ENCODE results near the gene KRTAP4-1. TPM values are rescaled to one million over a fixed set of nuclear protein-coding genes. Genes with fewer than 3 reads are reported as not detected.

The KRTAP4-1 gene
- total RNA-seq, 1 experiment from 2014 or later, result not detected

DNA sequence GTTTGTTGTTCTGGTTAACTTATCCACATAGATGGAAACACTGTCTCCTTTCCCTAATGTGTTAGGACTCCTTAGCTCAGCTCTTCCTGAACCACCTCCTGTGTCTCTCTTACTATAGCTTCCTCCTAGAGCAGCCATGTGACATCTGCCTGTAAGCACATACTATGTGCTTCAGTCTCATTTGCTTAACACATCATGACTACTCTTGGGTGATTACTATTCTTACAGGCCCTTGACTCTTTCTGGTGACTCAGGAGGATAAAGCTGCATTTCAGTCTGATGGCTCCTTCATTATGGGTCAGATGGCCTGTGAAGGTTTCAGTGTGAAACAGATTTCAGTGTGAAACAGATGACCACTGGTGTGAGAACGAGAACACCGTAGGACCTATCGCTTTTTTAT lies 6.4 kb downstream of the KRTAP4-1 start:
- no peaks in the 10 kb centered on the region for H3K36me3 ChIP-seq (ENCODE audit: low read depth)
- H3K9me2 ChIP-seq (ENCODE audit: insufficient read depth), result no peaks in the 10 kb centered on the region
- no peak for DNase-seq
- H3K4me2 ChIP-seq, result no peak overlapping the region
- no peaks in the 10 kb centered on the region for H4K20me1 ChIP-seq (ENCODE audit: insufficient read depth)
- no peak overlapping the region for H3K4me3 ChIP-seq
- H3K79me2 ChIP-seq (ENCODE audit: low read depth), result no peaks in the 10 kb centered on the region
- BruUV-seq (replicated peaks), result no TSS peak
- H3K27me3 ChIP-seq (ENCODE audit: insufficient read depth, low read depth), result no peaks in the 10 kb centered on the region
- ChIA-PET POLR2A (ENCODE audit: unreplicated experiment) (interaction anchor here (0.7 kb wide), 1 partner anchor 1039 kb away, joined by 5 read pairs; no protein-coding TSS in a partner anchor), CTCF (no interaction called here)
- no peaks in the 10 kb centered on the region for H3K9me3 ChIP-seq (ENCODE audit: insufficient read depth, low read depth)
- intact Hi-C loops (cut with micrococcal nuclease; ENCODE audit: unreplicated experiment), result no loop called here
- H3K4me1 ChIP-seq (replicated peaks; ENCODE audit: insufficient read depth), result no peaks in the 10 kb centered on the region
- no peak for TF ChIP-seq EZH2 (IDR thresholded peaks at IDR 0.05; ENCODE audit: low read depth)
- TF ChIP-seq, protein P1, sequence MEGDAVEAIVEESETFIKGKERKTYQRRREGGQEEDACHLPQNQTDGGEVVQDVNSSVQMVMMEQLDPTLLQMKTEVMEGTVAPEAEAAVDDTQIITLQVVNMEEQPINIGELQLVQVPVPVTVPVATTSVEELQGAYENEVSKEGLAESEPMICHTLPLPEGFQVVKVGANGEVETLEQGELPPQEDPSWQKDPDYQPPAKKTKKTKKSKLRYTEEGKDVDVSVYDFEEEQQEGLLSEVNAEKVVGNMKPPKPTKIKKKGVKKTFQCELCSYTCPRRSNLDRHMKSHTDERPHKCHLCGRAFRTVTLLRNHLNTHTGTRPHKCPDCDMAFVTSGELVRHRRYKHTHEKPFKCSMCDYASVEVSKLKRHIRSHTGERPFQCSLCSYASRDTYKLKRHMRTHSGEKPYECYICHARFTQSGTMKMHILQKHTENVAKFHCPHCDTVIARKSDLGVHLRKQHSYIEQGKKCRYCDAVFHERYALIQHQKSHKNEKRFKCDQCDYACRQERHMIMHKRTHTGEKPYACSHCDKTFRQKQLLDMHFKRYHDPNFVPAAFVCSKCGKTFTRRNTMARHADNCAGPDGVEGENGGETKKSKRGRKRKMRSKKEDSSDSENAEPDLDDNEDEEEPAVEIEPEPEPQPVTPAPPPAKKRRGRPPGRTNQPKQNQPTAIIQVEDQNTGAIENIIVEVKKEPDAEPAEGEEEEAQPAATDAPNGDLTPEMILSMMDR (conservative IDR thresholded peaks at IDR 0.05), result no peak
- H2AFZ ChIP-seq, result no peak overlapping the region
- no peak overlapping the region for H3K27ac ChIP-seq
- no peaks in the 10 kb centered on the region for H3F3A ChIP-seq (ENCODE audit: insufficient read depth, low read depth)

DNA sequence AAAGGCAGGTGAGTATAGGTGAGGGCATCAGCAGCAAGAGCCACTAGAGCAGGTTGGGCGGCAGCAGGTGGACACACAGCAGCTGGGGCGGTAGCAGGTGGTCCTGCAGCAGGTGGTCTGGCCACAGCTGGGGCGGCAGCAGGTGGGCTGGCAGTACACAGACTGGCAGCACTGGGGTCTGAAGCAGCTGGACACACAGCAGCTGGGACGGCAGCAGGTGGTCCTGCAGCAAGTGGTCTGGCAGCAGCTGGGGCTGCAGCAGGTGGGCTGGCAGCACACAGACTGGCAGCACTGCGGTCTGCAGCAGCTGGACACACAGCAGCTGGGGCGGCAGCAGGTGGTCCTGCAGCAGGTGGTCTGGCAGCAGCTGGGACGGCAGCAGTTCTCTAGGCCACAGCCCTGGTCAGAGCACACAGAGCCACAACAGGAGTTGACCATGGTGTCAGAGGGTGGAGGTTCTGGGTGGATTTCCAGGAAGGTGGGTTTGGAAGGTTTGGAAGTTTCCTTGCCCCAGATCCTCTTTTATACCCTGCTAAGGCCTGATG lies 6.9 kb downstream of the KRTAP4-1 start, which contains the start of gene KRTAP4-2:
Gene KRTAP4-2 (minus strand): TSS at position 495 of the 545 bp plus-strand sequence. CDS start 57 bp downstream, at position 438.
- no TSS peak for BruUV-seq (replicated peaks)
- H3K4me3 ChIP-seq, result no peak within 1 kb of the TSS
- no peaks in the 10 kb centered on the region for H3K27me3 ChIP-seq (ENCODE audit: insufficient read depth, low read depth)
- no peak within 1 kb of the TSS for H3K4me2 ChIP-seq
- H3K36me3 ChIP-seq (ENCODE audit: low read depth), result no peaks in the 10 kb centered on the region
- no peaks in the 10 kb centered on the region for H3F3A ChIP-seq (ENCODE audit: insufficient read depth, low read depth)
- no peak for DNase-seq
- H3K79me2 ChIP-seq (ENCODE audit: low read depth), result no peaks in the 10 kb centered on the region
- ChIA-PET POLR2A (ENCODE audit: unreplicated experiment) (interaction anchor here (0.7 kb wide), 1 partner anchor 154 kb away, joined by 3 read pairs; no protein-coding TSS in a partner anchor), CTCF (no interaction called here)
- H3K4me1 ChIP-seq (replicated peaks; ENCODE audit: insufficient read depth), result no peaks in the 10 kb centered on the region
- H3K9me2 ChIP-seq (ENCODE audit: insufficient read depth), result no peaks in the 10 kb centered on the region
- H2AFZ ChIP-seq, result no peak within 1 kb of the TSS
- H4K20me1 ChIP-seq (ENCODE audit: insufficient read depth), result no peaks in the 10 kb centered on the region
- H3K27ac ChIP-seq, result no peak within 1 kb of the TSS
- TF ChIP-seq, protein P1 (conservative IDR thresholded peaks at IDR 0.05), result no peak
- TF ChIP-seq EZH2 (IDR thresholded peaks at IDR 0.05; ENCODE audit: low read depth), result no peak
- intact Hi-C loops (cut with micrococcal nuclease; ENCODE audit: unreplicated experiment), result no loop called here
- no peaks in the 10 kb centered on the region for H3K9me3 ChIP-seq (ENCODE audit: insufficient read depth, low read depth)

- Histone ChIP-seq H3F3A (ENCODE audit: insufficient read depth, low read depth) (no peaks in the 10 kb centered on the region), H3K79me2 (ENCODE audit: low read depth) (no peaks in the 10 kb centered on the region), H4K20me1 (ENCODE audit: insufficient read depth) (no peaks in the 10 kb centered on the region), H3K4me2 (no peak overlapping the region), H3K4me1 (replicated peaks; ENCODE audit: insufficient read depth) (no peaks in the 10 kb centered on the region), H3K9me3 (ENCODE audit: insufficient read depth, low read depth) (no peaks in the 10 kb centered on the region), H3K4me3 (no peak overlapping the region), H3K36me3 (ENCODE audit: low read depth) (no peaks in the 10 kb centered on the region), H3K27ac (no peak overlapping the region), H2AFZ (no peak overlapping the region), H3K9me2 (ENCODE audit: insufficient read depth) (no peaks in the 10 kb centered on the region), H3K27me3 (ENCODE audit: insufficient read depth, low read depth) (no peaks in the 10 kb centered on the region)
- no peak for TF ChIP-seq EZH2 (IDR thresholded peaks at IDR 0.05; ENCODE audit: low read depth)
- TF ChIP-seq, protein P1 (conservative IDR thresholded peaks at IDR 0.05), result no peak
- ChIA-PET POLR2A (ENCODE audit: unreplicated experiment) (interaction anchor here (0.7 kb wide), 1 partner anchor 155 kb away, joined by 3 read pairs; no protein-coding TSS in a partner anchor), CTCF (no interaction called here)
- no TSS peak for BruUV-seq (replicated peaks)
- no peak for DNase-seq
- intact Hi-C loops (cut with micrococcal nuclease; ENCODE audit: unreplicated experiment), result no loop called here
Observed at GRCh38 chr17:41176744-41177387, 7.8 kb downstream of the KRTAP4-1 start.

All from PC-9 (cell line).